Endothelial cell of umbilical vein (primary cell): Measurements from ENCODE around the gene IDI2. TPM values are rescaled to one million over a fixed set of nuclear protein-coding genes. Genes with fewer than 3 reads are reported as not detected.

Experiments
- BruUV-seq: library from RNA; stranded (reverse); fragments of 400-500 nt; replicated peaks from 2 replicates; lab custom pipeline; 2021; lab: Mats Ljungman, UMichigan
- CTCF ChIA-PET: fragments of 300-600, 350-600 bp; sonication (Branson Sonifier 250); formaldehyde crosslinking; loops from one replicate; lab custom pipeline; 2021; ENCODE audit warnings: antibody characterized with exemption, inconsistent platforms; lab: Charles Lee
- POLR2A ChIA-PET: fragments of 300-600, 350-600 bp; sonication (Branson Sonifier 250); formaldehyde crosslinking; loops from one replicate; lab custom pipeline; 2021; ENCODE audit warnings: antibody characterized with exemption, inconsistent platforms; lab: Charles Lee
- DNase-seq: peaks from one replicate; pipeline ENCODE4 v3.0.0-alpha.2; 2011; ENCODE audit warnings: low read depth, low spot score
- FAIRE-seq: peaks from 2 replicates; lab custom pipeline; 2011; peaks lifted over from hg19 to GRCh38; lab: Jason Lieb, UNC
- H2AFZ ChIP-seq: 2 replicates; pipeline ENCODE4 v1.6.0; 2012; ENCODE audit warnings: low read depth, low read length, control low read depth, inconsistent platforms
- H3K27ac ChIP-seq: 2 replicates; pipeline ENCODE4 v1.5.1; 2011; ENCODE audit warnings: low read depth, mild to moderate bottlenecking, control low read depth, low read length, moderate library complexity; ENCODE audit not compliant: insufficient read depth
- H3K27me3 ChIP-seq, 2 experiments: 2 replicates each; pipeline versions ENCODE4 v1.6.0 to v1.6.1; 2011; ENCODE audit warnings: low read length in 2 of 2, mixed read lengths in 1 of 2; ENCODE audit not compliant: control insufficient read depth in 2 of 2, insufficient read depth in 2 of 2
- H3K36me3 ChIP-seq, 2 experiments: 2 replicates in 1 of 2; 3 replicates in 1 of 2; pipeline ENCODE4 v1.5.1; 2011; ENCODE audit warnings: low read length in 2 of 2, mild to moderate bottlenecking in 1 of 2, moderate library complexity in 1 of 2; ENCODE audit not compliant: control insufficient read depth in 2 of 2, insufficient read depth in 2 of 2; ENCODE audit errors: extremely low read depth in 1 of 2
- H3K4me1 ChIP-seq: 3 replicates; pipeline ENCODE4 v1.5.1; 2011; ENCODE audit warnings: mild to moderate bottlenecking, low read length; ENCODE audit not compliant: control insufficient read depth, insufficient read depth; ENCODE audit errors: extremely low read depth
- H3K4me2 ChIP-seq: 2 replicates; pipeline ENCODE4 v1.6.1; 2011; ENCODE audit warnings: low read length, control low read depth, mixed read lengths; ENCODE audit not compliant: insufficient read depth
- H3K4me3 ChIP-seq, 3 experiments: fragments of 200-600 bp in 1 of 3; sonication (generic), shearing (Covaris generic) in 1 of 3; replicated peaks in 1 of 3; 2 replicates each; pipeline ENCODE4 v1.5.1; 2011 to 2016; ENCODE audit warnings: control low read depth in 3 of 3, low read length in 3 of 3, mild to moderate bottlenecking in 2 of 3, inconsistent platforms in 1 of 3, low read depth in 1 of 3, moderate library complexity in 1 of 3; ENCODE audit not compliant: insufficient read depth in 1 of 3
- H3K79me2 ChIP-seq: 2 replicates; pipeline ENCODE4 v1.6.0; 2012; ENCODE audit warnings: low read length, inconsistent platforms; ENCODE audit not compliant: control insufficient read depth, insufficient read depth
- H3K9ac ChIP-seq: replicated peaks from 2 replicates; pipeline ENCODE3; 2011; ENCODE audit warnings: low read length, control low read depth; ENCODE audit not compliant: insufficient read depth; ENCODE audit errors: extremely low read depth
- H3K9me1 ChIP-seq: replicated peaks from 3 replicates; pipeline ENCODE4 v1.6.0; 2011; ENCODE audit warnings: mild to moderate bottlenecking, low read length; ENCODE audit not compliant: control insufficient read depth, insufficient read depth; ENCODE audit errors: extremely low read depth
- H3K9me3 ChIP-seq: replicated peaks from 2 replicates; pipeline ENCODE4 v1.5.1; 2012; ENCODE audit warnings: low read length, inconsistent platforms; ENCODE audit not compliant: control insufficient read depth, insufficient read depth
- H4K20me1 ChIP-seq: replicated peaks from 2 replicates; pipeline ENCODE3; 2011; ENCODE audit warnings: mild to moderate bottlenecking, low read length; ENCODE audit not compliant: control insufficient read depth, insufficient read depth; ENCODE audit errors: extremely low read depth
- CTCF ChIP-seq, 2 donors: IDR thresholded peaks; 1 replicate in 1 of 2; 2 replicates in 1 of 2; pipeline ENCODE4 v1.5.1; 2011; ENCODE audit warnings: low read length in 2 of 2, mild to moderate bottlenecking in 2 of 2, moderate library complexity in 2 of 2, control low read depth in 1 of 2, inconsistent platforms in 1 of 2, low read depth in 1 of 2; ENCODE audit not compliant: insufficient read depth in 1 of 2; ENCODE audit errors: extremely low read depth in 1 of 2
- EZH2 ChIP-seq: IDR thresholded peaks from 2 replicates; pipeline ENCODE4 v1.6.1; 2012; ENCODE audit warnings: borderline replicate concordance, low read depth, mild to moderate bottlenecking, moderate library complexity, low read length, inconsistent platforms; ENCODE audit not compliant: severe bottlenecking
- FOS ChIP-seq: IDR thresholded peaks from 2 replicates; pipeline ENCODE4 v1.6.1; 2011; ENCODE audit warnings: mild to moderate bottlenecking, low read length, moderate library complexity, borderline replicate concordance; ENCODE audit not compliant: insufficient read depth
- GATA2 ChIP-seq: IDR thresholded peaks from 2 replicates; pipeline ENCODE4 v1.7.0; 2011; ENCODE audit warnings: low read depth, mild to moderate bottlenecking, moderate library complexity, mixed read lengths, low read length; ENCODE audit not compliant: insufficient read length, insufficient read depth
- JUN ChIP-seq: IDR thresholded peaks from 2 replicates; pipeline ENCODE4 v1.6.1; 2011; ENCODE audit warnings: borderline replicate concordance, low read depth; ENCODE audit not compliant: insufficient read length, insufficient read depth
- MAX ChIP-seq: IDR thresholded peaks from 2 replicates; pipeline ENCODE4 v1.6.1; 2011; ENCODE audit not compliant: insufficient read depth, insufficient read length
- MYC ChIP-seq: IDR thresholded peaks from one replicate; pipeline ENCODE4 v1.6.1; 2011; ENCODE audit warnings: mild to moderate bottlenecking, low read depth, low read length
- POLR2A ChIP-seq: IDR thresholded peaks from 2 replicates; pipeline ENCODE4 v1.6.1; 2012; ENCODE audit warnings: low read depth, mild to moderate bottlenecking, control low read depth, low read length
- POLR2AphosphoS5 ChIP-seq: IDR thresholded peaks from 2 replicates; pipeline ENCODE4 v1.6.1; 2012; ENCODE audit warnings: low read depth, mild to moderate bottlenecking, control low read depth, low read length, moderate library complexity; ENCODE audit not compliant: insufficient read depth
- dilution Hi-C: fragments of 300-500 bp; cut with MboI; formaldehyde crosslinking; loops from one replicate; pipeline ENCODE4 v1.15.0; 2019; ENCODE audit warnings: low sequenced_read_pairs; ENCODE audit not compliant: extremely low pct_ligation_motif_present
- intact Hi-C: fragments of 100-400 bp; cut with micrococcal nuclease; formaldehyde crosslinking; loops from one replicate; pipeline ENCODE4 v1.10.0; 2022
- polyA plus RNA-seq, 4 experiments: library from polyadenylated mRNA; depleted of rRNA in 3 of 4; stranded (reverse) in 3 of 4; unstranded in 1 of 4; fragments of >200 nt; gene quantifications; 2 replicates each; pipeline versions ENCODE4 v1.2.1 to v1.2.3, GENCODE V29; 2011 to 2012; ENCODE audit warnings: missing spikeins in 1 of 4
- total RNA-seq: library from RNA; stranded (reverse); gene quantifications from 2 replicates; pipeline ENCODE4 v1.2.3, GENCODE V29; 2021

Gene IDI2
- total and polyA plus RNA-seq, 2 donors (not counting 3 experiments of a cell fraction or from before 2014, with no cell fraction given), result not detected

- no TSS peak for BruUV-seq
- H4K20me1 ChIP-seq, result no peaks in the 10 kb centered on the region
- H3K9ac ChIP-seq, result no peak overlapping the region
- intact Hi-C loops (no loop called here), dilution Hi-C loops (no loop called here)
- no peaks in the 10 kb centered on the region for H3K9me3 ChIP-seq
- no peak for TF ChIP-seq MAX
- no peak for TF ChIP-seq MYC
- no peak for TF ChIP-seq POLR2AphosphoS5
- no peak for TF ChIP-seq EZH2
- no peak for TF ChIP-seq JUN
- no peak overlapping the region for H2AFZ ChIP-seq
- H3K27me3 ChIP-seq, result no peaks in the 10 kb centered on the region
- H3K79me2 ChIP-seq, result peaks cover 77% of the 10 kb centered on the region
- H3K4me3 ChIP-seq, result peak overlapping the region in 1 of 3 experiments; percentile 75
- POLR2A ChIA-PET, result interaction anchor here (1.1 kb wide), 1 partner anchor 9 kb away, joined by 4 read pairs; the partner anchor contains the start of gene IDI1
- peaks cover 44% of the 10 kb centered on the region for H3K4me1 ChIP-seq
- H3K9me1 ChIP-seq, result no peaks in the 10 kb centered on the region
- H3K4me2 ChIP-seq, result peak overlapping the region; percentile 84
- peak; percentile 26 for FAIRE-seq
- no peak overlapping the region for H3K27ac ChIP-seq
- no peak for DNase-seq
- CTCF ChIA-PET, result no interaction called here
- H3K36me3 ChIP-seq, result no peaks in the 10 kb centered on the region
These were observed 32.4 kb upstream of the IDI2 start for GRCh38 chr10:1058017-1058416.

GRCh38 chr10:1057106-1057657 lies 31.5 kb upstream of the IDI2 start:
- TF ChIP-seq MYC (no peak), CTCF (IDR thresholded peaks at IDR 0.05; ENCODE audit: extremely low read depth in 1 of 2, insufficient read depth in 1 of 2, low read depth in 1 of 2, low read length in 2 of 2) (no peak), POLR2AphosphoS5 (no peak), MAX (no peak), GATA2 (no peak), EZH2 (no peak), POLR2A (no peak), JUN (no peak), FOS (no peak)
- Histone ChIP-seq H3K4me1 (peaks cover 35% of the 10 kb centered on the region), H3K4me2 (peak overlapping the region; percentile 84), H3K36me3 (peaks cover 0 to 4% of the 10 kb centered on the region in 2 experiments), H3K9me3 (no peaks in the 10 kb centered on the region), H3K4me3 (peak overlapping the region; percentile 71 to 83 (median 75)), H2AFZ (peak overlapping the region; percentile 4), H3K27ac (peak overlapping the region; percentile 87), H4K20me1 (no peaks in the 10 kb centered on the region), H3K9ac (peak overlapping the region; percentile 50), H3K27me3 (no peaks in the 10 kb centered on the region), H3K9me1 (no peaks in the 10 kb centered on the region), H3K79me2 (peaks cover 77% of the 10 kb centered on the region)
- dilution Hi-C loops (no loop called here), intact Hi-C loops (loop anchor here (1.0 kb wide), 1 partner anchor 8 kb away; the partner anchor contains the start of gene IDI1)
- DNase-seq (peak; percentile 49), FAIRE-seq (peak; percentile 81)
- ChIA-PET CTCF (no interaction called here), POLR2A (interaction anchor here (1.1 kb wide), 1 partner anchor 8 kb away, joined by 4 read pairs; the partner anchor contains the start of gene IDI1)
- BruUV-seq, result no TSS peak
